ENCODE results near the gene RECK. TPM values are rescaled to one million over a fixed set of nuclear protein-coding genes. Genes with fewer than 3 reads are reported as not detected.
"Not testable (repeated sequence)": the region's sequence is repeated elsewhere in the genome, so short reads cannot be mapped to it uniquely, and the experiment has no call there.

RECK gene, protein sequence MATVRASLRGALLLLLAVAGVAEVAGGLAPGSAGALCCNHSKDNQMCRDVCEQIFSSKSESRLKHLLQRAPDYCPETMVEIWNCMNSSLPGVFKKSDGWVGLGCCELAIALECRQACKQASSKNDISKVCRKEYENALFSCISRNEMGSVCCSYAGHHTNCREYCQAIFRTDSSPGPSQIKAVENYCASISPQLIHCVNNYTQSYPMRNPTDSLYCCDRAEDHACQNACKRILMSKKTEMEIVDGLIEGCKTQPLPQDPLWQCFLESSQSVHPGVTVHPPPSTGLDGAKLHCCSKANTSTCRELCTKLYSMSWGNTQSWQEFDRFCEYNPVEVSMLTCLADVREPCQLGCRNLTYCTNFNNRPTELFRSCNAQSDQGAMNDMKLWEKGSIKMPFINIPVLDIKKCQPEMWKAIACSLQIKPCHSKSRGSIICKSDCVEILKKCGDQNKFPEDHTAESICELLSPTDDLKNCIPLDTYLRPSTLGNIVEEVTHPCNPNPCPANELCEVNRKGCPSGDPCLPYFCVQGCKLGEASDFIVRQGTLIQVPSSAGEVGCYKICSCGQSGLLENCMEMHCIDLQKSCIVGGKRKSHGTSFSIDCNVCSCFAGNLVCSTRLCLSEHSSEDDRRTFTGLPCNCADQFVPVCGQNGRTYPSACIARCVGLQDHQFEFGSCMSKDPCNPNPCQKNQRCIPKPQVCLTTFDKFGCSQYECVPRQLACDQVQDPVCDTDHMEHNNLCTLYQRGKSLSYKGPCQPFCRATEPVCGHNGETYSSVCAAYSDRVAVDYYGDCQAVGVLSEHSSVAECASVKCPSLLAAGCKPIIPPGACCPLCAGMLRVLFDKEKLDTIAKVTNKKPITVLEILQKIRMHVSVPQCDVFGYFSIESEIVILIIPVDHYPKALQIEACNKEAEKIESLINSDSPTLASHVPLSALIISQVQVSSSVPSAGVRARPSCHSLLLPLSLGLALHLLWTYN
- polyA plus RNA-seq (ENCODE audit: insufficient read length), result 19.0 TPM

DNA sequence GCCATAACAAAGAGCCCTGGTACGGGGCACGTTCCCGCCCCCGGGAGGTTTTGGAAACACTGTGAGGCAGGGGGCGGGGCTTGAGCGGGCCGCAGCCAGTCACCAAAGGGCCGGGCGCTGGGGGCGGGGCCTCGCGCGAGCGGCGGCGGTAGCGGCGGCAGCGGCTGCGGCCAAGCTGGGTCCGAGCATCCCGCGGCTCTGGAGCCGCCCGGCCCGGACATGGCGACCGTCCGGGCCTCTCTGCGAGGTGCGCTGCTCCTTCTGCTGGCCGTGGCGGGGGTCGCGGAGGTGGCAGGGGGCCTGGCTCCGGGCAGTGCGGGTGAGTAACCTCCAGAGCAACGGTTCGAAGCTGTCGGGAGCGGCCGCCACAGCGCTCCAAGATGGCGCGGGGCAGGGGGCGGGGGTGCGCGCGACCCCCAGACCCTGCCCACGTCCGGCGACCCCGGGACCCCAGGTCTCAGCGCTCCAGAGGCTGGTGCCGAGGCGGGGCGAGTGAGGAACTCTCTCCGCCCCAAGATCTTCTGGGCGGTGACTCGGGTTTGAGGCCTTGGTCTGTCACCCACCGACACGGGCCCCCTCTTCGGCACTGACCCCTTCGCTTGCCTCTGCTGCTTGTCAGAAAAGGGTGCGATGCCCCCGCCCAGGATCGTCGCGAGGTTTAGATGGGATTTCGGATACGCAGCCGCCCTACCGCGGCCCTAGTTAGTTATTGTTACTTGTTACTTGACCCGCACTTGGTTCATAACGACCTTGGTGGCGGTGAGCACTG is at the start of gene RECK:
TSS of gene RECK (plus strand) at position 134 of the 769 bp plus-strand sequence. CDS start at position 220, 86 bp downstream.
- peak; percentile 86 for DNase-seq

DNA sequence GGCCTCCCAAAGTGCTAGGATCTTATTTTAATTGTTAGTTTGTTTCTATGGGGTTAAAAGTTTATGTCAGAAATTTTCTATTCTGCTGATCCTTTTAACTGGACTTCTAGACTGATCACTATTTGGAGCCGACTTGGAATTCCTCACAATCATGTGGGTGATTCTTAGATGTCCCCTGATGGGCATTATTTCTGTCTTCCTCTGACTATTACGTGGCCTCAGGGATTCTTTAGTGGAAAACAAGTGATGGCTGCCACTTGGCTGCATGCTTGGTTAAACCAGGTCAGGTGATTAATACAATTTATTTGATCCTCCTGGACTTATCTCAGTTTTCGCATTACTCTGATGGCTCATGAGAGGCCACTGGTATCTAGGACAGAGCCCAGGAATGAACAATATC is 46.6 kb upstream of the RECK start:
- no peak for DNase-seq

DNA sequence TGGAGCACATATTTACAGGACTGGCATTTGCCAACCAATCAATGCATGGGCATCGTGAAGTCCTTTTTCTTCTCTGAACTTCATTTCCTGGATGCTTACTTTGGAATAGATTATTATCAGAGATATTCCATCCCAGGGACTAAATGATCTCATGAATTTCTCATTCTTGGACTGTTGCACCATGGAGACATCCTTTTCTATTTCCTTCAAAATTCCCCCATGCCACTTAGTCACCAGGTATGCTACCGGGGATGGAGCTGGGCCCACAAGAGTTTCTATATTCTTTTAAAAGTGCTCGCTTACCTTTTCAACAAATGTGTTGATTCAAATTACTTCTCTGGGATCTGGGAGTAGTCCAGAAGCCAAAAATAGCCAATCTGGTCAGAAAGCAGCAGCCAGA is 43.6 kb upstream of the RECK start:
- DNase-seq, result not testable (repeated sequence)

DNA sequence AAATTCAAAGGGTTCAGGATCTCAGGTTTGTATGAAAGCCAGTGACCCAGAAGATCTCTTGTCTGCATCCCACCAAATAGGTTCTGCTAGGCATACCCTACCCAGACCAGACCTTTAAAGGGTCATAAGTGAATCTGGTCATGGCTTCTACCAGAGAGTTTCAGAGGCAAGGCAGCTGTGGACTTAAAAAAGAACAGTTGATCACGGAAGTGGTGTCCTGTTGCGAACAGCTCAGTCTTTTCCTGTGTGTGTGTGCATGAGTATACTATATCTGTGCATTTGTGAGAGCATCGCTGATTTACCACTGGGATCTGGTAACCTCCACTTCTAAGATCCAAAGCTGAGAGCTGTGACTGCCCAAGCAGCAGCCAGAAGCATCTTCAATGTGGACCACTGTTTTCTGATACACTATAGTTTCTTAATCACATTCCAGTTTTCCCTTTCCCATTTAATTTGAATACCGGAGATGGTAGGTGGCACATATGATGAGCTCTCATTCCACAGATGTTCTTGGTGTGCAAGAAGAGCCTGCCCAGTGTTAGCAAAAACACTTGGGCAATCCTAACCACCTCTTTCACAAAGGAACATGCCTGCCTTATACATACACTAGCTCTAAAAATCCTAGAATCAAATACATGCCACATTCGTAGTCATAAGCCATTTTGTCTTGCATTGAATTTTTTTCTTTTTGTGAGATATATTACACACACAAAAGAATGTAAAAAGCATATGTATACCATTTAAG is 42.6 kb upstream of the RECK start:
- no peak for DNase-seq

DNA sequence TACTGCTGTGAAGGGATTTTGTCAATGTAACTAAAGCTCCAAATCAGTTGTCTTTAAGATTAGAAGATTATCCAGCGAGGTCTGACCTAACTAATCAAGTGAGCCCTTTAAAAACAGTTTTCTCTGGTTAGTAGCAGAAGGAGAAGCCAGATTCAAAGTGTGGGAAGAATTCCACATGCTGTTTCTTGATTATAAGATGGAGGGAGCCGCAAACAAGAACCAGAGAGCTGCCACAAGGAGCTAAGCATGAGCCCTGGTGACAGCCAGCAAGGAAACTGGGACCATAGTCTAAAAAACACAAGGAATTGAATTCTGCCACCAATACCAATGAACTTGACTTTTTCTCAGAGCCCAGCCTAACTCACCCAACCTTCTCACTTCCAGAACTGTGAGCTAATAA is 41.8 kb upstream of the RECK start:
- no peak for DNase-seq

DNA sequence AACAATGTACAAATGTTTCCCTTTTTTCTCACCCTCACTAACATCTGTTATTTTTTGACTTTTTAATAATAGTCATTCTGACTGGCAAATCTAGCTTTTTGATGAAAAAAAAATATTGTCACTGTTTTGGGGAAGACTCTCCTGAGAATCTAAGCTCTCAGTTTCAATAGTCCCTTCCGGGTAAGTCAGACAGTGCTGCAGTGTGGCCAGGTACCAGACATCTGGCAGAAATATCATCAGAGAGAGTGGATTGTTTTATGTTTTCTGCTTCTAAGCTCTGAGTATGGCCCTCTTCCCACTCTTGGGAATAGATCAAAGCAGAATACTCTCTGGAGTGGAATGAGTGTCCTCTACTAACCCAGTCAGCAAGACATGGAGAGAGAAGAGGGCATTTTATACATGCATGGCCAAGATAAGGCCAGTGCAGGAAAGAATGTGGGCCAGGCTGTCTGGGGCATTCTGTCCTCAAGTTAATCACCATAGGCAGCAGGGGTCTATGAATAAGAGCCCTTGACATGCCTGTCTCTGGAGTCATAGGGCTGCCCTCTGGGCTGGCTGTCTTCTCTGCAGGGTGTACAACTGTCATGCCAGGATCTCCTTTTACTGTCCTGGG is 40.2 kb upstream of the RECK start:
- no peak for DNase-seq

DNA sequence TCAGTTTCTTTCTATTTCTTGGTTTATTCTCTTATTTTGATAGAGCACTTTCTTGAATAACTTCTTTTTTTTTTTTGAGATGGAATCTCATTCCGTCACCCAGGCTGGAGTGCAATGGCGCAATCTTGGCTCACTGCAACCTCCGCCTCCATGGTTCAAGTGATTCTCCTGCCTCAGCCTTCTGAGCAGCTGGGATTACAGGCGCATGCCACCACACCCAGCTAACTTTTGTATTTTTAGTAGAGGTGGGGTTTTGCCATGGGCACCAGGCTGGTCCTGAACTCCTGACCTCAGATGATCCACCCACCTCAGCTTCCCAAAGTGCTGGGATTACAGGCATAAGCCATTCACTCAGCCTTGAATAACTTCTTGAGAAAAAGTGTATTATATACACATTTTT is 39.7 kb upstream of the RECK start:
- DNase-seq, result not testable (repeated sequence)

DNA sequence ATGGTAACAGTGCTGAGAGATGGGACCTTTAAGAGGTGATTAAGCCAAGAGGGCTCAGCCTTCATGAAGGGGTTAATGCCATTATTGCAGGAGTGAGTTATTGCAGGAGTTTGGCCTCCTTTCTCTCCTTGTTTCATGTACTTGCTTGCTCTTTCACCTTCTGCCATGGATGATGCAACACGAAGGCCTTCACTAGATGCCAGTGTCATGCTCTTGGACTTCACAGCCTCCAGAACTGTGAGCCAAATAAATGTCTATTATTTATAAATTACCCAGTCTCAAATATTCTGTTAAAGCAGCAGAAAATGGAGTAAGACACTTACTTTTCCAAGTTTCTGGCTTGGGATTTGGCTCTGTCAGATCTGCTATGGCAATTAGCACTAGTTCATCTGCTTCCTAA is 38.4 kb upstream of the RECK start:
- no peak for DNase-seq

DNA sequence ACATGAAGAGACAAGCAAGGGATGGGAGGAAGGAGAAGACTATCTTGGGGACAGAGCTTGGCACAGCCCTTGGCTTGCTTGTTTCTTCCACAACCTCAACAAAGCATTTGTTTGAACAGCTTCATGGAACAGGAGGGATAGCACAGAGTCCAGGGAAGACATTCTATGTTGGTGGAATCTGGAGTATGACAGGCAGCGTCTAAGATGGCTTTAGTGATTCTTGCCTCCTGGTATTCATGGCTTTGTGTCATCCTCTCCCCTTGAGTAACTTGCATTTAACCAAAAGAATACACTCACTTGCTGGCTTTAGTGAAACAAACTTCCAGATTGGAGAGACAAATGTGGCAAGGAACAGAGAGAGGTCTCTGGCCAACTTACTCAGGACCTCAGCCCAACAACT is 30.8 kb upstream of the RECK start:
- no peak for DNase-seq

DNA sequence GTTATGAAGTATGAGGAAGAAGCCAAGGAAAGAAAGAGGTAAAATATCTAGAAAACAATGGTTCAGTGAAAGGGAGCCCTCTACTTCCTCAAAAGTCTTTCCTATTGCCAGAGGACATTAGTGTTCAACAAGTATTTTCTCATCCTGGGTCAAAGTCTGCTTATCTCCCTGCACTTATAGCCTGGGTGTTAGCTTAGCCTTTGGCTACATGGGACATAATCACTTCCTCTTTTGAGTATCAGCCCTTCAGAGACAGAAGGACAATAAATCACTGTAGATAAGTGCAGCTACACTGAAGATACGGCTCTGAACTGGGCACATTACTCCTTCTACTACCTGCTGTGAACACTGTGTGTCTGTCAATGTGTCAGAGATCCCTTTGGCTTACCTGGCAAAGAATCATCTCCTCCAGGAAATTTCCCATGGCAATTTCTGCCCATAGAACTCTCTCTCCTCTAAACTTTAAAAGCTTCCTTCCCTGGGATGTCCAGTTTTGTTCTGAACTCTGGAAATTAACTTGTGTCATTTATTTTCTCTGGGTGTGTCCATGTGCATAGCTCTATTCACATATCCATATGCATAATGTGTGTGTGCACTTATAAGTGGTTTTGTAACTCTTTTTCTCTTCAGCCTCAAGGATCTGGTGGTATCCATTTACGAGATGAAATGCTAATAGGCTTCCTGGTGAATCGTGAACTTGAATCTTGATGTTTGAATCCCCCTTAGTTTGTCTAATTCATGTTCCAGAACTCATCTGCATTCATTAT is 30.0 kb upstream of the RECK start:
- no peak for DNase-seq

DNA sequence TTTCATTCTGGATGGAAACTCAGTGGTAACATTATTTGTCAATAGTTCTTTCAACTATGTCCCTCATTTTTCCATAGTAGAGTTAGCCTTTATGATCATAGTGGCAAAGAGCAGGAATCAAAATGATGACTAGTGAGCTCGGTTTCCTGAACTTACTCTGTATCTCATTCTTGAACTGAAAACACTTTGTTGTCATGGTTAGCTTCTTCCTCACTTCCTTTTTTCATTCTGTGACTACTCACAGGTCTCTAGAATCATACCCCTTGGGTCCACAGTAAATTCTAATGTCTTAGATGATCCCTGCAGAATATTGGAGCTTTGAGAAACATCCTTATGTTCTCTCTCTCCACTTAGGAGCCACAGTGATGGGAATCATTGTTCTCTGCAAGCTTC is 29.4 kb upstream of the RECK start:
- no peak for DNase-seq

DNA sequence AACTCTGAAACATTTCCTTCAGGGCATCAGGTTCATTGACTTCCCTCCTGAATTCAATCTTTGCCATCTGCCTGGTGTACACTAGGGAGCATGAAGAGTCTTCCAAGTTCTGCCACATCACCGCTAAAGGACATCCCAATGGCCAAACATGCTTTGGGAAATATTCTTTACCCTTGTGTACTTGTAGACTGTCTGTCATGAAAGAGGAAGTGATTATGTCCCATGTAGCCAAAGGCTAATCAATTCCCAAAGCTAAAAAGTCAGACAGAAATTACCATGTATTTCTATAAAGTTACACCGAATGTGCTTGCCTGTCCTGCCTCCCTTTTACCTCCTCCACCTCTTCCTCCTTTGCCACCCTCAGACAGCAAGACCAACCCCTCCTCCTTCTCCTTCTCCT is 28.9 kb upstream of the RECK start:
- DNase-seq, result no peak

DNA sequence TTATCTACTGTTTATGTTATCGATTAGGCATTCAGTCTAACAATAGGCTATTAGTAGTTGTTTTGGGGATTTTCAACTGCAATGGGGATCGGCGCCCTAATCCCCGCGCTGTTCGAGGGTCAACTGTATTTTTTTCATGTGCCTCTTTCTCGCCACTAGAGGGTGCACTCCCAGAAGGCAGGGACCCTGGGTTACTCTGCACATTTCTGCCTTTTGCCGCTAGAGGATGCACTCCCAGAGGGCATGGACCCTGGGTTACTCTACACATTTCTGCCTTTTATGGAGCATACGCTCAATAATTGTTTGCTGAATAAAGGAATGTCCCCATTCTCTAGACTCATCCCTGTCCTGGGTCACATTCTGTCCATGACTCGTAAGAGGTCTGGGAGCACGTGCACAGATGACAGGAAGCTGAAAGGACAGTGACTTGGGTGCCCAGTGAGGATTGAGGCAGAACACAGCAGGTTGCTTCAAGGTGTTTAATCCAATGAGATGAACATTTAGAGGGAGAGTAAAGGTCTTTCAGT is 27.9 kb upstream of the RECK start:
- DNase-seq, result peak; percentile 25

DNA sequence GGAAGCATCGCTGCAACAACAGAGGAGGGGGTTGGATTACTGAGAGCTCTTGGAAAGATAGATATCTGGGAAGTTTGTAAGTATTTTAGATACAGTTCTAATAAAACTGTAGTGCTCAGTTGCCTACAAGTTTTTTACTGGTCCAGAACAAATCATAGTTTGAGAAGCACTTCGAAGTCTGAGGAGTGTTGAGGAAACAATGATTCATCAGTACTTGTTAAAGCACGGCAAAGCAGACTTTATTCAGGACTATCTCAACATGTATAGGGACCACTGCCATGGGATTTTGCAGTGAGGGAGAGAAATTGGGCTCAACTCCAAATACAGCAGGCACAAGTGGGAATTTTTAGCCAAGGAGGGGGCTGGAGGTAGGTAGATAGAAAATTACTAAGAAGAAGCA is 25.3 kb upstream of the RECK start:
- DNase-seq, result no peak

DNA sequence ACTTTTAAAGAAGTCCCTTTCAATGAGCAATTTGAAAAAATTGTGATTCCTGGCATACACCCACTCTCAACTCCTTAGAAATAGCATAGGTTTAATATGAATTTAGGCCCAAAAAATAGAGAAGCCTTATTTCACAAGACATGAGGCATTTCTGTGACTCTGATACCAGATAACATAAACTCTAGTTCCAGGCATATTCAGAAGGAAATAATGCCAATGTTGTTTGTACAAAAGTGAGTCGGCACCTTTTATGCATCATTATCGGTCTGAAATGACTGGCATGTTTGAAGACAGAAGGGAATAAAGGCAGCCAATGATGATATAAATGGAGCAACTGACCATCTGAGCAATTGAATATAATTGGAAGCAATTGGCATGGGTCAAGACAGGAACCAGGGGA is 19.4 kb upstream of the RECK start:
- no peak for DNase-seq

DNA sequence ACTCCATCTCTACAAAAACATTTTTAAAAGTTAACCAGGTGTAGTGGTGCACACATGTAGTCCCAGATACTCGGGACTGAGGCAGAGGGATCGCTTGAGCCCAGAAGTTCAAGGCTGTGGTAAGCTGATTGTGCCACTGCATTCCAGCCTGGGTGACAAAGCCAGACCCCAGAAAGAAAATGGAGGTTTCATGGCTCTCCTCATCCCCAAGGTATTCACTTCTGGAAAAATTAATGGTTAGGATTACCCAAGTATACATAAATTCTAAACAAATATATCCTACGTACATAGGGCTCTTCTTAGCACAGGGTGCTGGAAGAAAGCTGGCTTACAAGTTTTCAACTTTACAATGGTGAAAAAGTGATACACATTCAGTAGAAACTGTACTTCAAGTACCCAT is 18.6 kb upstream of the RECK start:
- no peak for DNase-seq

DNA sequence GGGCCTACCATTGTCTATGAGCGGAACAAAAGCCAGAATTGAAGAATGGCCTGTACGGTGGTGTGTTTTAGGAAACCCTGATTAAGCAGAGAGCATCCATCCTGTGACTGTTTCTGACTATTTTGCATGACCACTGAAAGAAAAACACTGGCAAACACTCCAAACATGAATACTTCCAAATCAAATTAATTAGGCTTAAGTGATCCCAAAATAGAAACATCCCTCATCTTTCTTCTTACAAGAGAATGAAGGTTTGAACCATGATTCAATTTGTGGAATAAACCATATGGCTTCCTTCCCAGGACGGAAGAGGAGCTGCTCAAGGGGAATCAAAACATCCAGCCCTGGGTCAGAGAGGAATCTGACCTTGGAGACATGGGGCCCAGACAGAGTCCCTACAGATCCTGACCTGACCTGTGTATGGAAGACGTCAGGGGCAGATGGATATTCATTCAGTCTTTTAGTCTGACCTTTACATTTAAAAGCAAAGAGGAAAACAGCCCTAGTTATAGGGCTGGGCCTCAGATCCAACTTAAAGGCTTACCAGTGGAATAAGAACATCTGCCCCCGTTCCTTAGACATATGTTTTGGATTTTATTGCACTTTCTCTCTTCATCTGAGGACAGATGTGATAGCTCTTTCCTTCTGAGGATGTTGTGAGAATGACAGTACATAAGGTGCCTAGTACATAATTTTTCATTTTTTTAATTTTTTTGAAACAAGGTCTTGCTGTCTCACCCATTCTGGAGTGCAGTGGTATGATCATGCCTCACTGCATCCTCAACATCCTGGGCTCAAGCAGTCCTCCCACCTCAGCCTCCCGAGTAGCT is 17.6 kb upstream of the RECK start:
- DNase-seq, result no peak

DNA sequence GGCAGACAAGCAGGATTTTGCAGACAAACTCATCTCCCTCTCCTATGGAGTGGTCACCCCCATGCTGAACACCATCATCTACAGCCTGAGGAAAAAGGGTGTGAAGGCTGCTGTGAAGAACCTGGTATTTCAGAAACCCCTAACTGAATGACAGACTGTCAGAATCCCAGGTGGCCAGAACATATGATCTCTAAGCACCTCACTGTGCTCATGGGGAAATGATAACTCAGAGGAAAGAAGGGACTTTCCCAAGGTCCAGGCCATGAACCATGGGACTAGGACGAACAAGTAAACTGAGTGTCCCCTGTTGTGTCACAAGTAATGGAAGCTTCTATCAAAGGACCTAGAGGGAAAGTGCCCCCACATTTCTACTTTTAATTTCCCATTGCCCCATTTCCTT is 14.7 kb upstream of the RECK start:
- no peak for DNase-seq

DNA sequence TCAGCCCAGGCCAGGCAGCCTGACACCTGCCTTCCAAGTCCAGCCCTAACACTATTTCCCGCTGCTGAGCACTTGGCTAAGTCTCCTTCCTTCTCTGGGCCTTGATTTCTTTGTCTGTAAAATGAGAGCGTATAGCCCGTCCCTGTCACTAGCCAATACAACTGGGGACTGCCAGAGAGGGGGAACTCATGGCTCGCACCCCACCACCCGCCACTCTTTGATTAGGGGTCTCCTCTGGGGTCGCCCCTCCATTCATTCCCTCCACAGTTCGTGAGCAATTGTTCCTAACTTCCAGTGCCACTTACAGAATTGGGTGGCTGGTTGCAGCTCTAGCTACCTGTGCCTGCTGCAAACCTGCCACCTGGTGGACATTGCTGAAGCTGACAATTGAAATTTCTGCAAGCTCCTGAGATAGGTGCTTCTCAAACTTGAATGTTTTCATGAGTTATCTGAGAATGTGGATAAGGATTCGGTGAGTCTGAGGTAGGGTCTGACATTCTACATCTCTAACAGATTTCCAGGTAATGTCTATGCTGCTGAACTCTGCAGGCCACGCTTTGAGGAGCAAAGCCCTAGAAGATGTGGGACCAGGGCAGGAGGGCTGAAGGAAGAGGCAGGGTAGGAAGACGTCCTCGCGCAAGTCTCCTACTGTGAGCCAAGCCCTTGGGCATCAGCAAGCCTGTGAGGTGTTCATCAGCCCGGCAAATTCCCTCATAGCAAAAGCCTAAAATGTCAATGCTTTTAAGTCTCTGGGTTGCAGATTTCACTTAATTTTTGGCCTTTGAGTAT is 13.3 kb upstream of the RECK start:
- DNase-seq, result peak; percentile 74

All from hindlimb muscle (tissue), 1 donor.